Measurements from ENCODE around the gene NR4A1.

NR4A1 gene

GRCh38 chr12:52013626-52014310 lies 37.5 kb upstream of the NR4A1 start:
- Histone ChIP-seq H3K4me3 (ENCODE audit: low read depth, low read length) (no peak overlapping the region), H3K9me3 (ENCODE audit: control insufficient read depth, insufficient read depth, low read depth, low read length) (no peaks in the 10 kb centered on the region), H3K36me3 (ENCODE audit: control insufficient read depth in 2 of 2, insufficient read depth in 1 of 2, low read length in 2 of 2) (peaks cover 0 to 25% of the 10 kb centered on the region in 2 experiments; a peak in 1 of 3 replicates), H3K27ac (ENCODE audit: extremely low read depth, low read depth, low read length) (no peak overlapping the region), H3K4me1 (ENCODE audit: control insufficient read depth, insufficient read depth, low read length) (peaks cover 10% of the 10 kb centered on the region; the same call in 1 of the 2 replicates)
- POLR2A ChIA-PET = no interaction called here
- CTCF ChIA-PET = interaction anchor here (0.6 to 2.1 kb wide), 5 partner anchors 10 to 123 kb away, joined by 3 to 16 read pairs (median 5); no protein-coding TSS in a partner anchor
- TF ChIP-seq YY2 (tag by site-specific recombination; IDR thresholded peaks at IDR 0.05) (no peak), ZNF785 (tag by site-specific recombination; IDR thresholded peaks at IDR 0.05) (no peak), ZBTB48 (tag by site-specific recombination; IDR thresholded peaks at IDR 0.05) (no peak), PBX3 (CRISPR knock-in tag; IDR thresholded peaks at IDR 0.05) (no peak), ZNF16 (tag by site-specific recombination; IDR thresholded peaks at IDR 0.05; ENCODE audit: low read depth) (no peak), ZNF658 (tag by site-specific recombination; IDR thresholded peaks at IDR 0.05) (no peak), SP3 (tag by site-specific recombination; IDR thresholded peaks at IDR 0.05) (no peak), ZNF155 (tag by site-specific recombination; IDR thresholded peaks at IDR 0.05) (no peak), ZSCAN16 (tag by site-specific recombination; IDR thresholded peaks at IDR 0.05) (no peak), ZNF747 (tag by site-specific recombination; IDR thresholded peaks at IDR 0.05) (no peak), HIC1 (tag by site-specific recombination; IDR thresholded peaks at IDR 0.05) (no peak), ZNF26 (tag by site-specific recombination; IDR thresholded peaks at IDR 0.05) (no peak), KLF7 (tag by site-specific recombination; IDR thresholded peaks at IDR 0.05; ENCODE audit: borderline replicate concordance) (no peak), ZNF48 (tag by site-specific recombination; IDR thresholded peaks at IDR 0.05) (no peak), ZBTB49 (tag by site-specific recombination; IDR thresholded peaks at IDR 0.05; ENCODE audit: low read depth) (no peak), ZNF146 (tag by site-specific recombination; IDR thresholded peaks at IDR 0.05) (no peak), SP2 (tag by site-specific recombination; IDR thresholded peaks at IDR 0.05) (no peak)
